HCEC 1CT (cell line): Measurements from ENCODE around the gene ARMC12.
"Not testable (repeated sequence)": the region's sequence is repeated elsewhere in the genome, so short reads cannot be mapped to it uniquely, and the experiment has no call there.

Experiments
- DNase-seq: peaks from one replicate; pipeline ENCODE4 v3.0.0-alpha.2; 2017

ARMC12 gene, protein sequence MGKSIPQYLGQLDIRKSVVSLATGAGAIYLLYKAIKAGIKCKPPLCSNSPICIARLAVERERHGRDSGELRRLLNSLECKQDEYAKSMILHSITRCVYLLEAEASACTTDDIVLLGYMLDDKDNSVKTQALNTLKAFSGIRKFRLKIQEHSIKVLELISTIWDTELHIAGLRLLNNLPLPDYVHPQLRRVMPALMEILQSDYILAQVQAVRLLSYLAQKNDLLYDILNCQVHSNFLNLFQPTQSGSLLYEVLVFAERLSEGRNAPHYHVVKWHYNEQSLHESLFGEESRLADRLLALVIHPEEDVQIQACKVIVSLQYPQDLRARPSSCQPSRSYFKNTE

DNA sequence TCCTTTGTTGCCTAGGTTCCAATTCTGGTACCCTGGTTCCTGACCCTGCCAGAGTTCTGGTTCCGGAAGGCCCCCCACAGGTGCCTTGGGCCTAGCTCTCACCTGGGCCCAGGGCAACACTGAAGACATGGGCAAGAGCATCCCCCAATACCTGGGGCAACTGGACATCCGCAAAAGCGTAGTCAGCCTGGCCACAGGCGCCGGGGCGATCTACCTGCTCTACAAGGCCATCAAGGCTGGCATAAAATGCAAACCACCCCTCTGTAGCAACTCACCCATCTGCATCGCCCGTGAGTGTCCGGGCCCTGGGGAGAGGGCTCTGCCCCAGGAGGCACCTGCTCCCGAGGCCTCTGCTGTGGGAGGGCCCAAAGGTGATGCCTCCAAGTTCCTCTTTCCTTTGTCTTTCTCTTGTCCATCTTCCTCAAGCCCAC lies at the start of gene ARMC12:
ARMC12 (plus strand) TSS at position 51 of the 431 bp plus-strand sequence; CDS start at position 128, 77 bp downstream.
- no peak for DNase-seq

DNA sequence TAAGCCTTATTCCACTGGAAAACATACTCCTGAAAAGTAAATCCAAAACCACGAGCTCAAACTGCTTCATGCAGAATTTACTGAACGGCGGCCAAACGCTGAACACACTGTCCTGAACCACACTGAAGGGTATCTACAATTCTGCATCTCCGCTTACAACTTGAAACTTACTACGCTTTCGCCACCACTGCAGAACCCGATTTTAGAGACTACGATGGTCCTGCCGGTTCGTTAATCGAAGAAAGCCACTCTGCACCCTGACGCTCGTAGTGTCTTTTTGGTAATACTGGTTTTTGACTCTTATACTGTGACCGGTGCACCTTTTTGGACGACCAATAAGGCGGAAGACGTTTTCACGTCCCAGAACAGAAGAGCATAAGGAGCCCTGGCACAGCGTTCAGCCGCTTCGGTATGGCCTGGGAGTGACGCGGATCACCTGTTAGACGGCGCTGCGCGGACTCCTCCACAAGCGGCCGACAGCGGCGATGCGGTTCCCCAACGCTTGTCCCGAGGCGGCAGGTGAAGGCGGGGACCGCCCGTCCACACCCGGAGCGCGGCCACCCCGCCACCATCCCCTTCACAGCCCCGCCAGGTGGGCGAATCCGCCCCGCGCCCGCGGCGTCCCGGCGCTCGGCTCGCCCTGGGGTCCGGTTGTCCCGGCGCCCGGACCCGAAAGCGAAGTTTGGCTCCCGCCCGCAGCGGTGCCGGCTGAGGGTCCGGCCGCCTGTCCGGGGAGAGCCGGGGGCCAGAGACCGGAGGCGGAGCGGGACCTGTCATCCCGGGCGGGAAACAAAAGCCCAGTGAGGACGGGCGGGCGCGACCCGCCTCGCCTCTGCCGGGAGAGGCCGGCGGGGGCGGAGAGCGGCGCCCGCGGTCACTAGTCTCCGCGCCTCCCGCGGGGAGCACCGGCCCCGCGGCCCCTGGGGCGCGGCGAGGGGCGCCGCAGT lies 48.9 kb upstream of the ARMC12 start:
- DNase-seq = peak; percentile 45

DNA sequence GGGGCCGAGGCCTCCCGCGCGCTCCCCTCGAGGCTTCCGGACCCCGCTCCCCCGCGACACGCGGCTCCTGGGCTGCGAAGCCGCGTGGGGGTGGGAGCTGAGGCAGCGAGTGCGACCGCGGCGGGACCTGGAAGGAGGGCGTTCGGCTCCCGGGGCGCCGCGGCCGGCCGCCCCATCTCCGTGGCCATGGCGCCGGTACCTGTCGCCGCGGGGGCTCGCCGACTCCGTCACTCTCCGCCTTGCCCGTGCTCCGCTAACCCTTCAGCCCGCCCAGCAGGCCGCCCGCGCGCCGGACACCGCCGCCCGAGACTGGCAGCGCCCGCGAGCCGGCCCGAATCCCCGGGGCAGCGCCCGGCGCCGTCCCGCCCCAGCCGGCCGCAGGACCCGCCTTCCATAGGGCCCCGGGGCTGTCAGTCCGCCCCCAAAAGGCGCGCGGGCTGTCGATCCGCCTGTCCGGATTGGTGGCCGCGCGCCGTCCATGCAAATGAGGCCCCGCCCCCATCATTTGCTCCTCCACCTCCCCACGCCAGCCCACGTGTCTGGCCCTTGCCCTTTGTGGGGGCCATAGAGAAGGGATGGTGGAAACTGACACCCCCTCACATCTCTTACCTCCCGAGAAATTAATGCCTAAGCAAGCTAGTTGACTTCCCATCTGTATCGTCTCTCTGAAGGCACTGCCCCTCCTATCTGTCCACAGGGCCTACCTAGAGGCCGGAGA lies 48.1 kb upstream of the ARMC12 start, which contains the start of gene FKBP5:
FKBP5 (minus strand) TSS at position 311 of the 718 bp plus-strand sequence. CDS start 46,091 bp downstream, outside the sequence.
- peak; percentile 91 for DNase-seq

DNA sequence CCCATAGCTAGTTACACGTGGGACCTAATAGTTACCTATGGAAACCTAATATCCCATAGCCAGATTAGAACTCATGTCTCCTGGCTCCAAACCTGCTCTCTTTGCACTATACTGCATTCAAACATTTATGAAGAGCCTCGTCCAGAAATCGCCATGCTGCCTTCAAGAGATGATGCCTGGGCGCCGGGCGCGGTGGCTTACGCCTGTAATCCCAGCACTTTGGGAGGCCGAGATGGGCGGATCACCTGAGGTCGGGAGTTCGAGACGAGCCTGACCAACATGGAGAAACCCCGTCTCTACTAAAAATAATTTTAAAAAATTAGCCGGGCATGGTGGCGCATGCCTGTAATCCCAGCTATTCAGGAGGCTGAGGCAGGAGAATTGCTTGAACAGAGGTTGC lies 46.8 kb upstream of the ARMC12 start:
- DNase-seq = not testable (repeated sequence)

DNA sequence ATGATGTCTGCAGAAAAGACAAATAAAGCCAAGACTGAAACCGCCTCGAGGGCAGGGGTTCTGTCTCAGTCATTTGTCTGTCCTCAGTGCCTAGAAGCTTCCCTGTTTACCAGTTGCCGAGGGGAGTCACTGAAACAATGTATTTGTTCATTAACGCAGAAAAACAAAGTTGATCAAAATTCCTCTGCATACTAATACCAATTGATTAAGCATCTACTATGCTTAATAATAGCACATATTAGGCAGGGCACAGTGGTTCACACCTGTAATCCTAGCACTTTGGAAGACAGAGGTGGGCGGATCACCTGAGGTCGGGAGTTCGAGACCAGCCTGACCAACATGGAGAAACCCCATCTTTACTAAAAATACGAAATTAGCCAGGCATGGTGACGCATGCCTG lies 46.3 kb upstream of the ARMC12 start:
- no peak for DNase-seq

DNA sequence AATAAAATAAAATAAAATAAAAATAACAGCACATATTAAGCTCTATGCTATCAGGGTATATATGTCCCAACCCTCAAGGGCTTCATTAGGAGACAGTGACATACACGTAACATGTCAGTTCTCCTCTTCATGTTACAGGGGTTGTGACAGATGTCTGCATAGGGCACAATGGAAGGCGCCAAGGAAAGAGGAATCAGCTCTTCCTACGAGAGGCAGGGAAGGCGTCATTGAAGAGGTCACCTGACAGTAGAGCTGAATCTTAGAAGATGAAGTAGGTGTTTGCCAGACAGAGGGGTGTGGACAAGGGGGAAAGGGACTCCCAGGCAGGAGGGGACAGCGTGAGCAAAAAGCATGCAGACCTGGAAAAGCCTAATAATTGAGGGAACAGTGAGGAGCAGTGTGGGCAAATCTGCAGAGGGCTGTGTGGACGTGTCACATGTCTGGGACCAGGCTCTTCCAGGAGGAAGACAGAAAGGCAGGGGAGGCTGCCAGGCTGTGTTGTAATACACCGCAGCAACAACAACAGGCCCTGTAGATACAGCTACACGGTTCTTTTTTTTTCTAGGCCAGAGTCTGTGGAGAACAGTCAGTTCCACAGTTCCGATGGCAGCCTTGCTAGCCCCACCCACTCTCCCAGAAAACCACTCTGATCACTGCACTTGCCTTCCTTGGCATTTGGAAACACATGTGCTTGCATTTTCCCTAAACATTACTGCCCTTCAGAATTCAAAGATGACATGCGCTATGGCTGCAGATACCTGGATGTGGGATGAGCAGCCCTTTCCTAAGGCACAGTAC lies 45.6 kb upstream of the ARMC12 start:
- peak; percentile 33 for DNase-seq

DNA sequence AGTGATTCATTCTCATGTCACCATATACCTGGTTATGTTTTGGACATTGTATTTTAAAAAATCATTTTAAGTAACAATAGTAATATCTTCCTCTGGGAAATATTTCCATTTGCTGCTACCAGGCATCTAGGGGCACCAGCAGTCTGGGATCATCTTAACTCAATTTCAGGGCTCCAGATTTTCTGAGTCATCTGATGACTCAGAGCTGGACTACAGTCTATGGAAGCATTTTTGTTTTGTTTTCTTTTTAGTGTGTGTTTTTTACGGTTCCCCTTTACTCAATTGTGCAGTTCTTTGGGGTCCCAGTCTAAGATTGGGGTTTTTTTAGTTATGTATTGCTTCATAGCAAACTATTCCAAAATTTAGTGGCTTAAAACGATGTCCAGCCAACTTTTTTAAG lies 42.4 kb upstream of the ARMC12 start:
- peak; percentile 56 for DNase-seq

DNA sequence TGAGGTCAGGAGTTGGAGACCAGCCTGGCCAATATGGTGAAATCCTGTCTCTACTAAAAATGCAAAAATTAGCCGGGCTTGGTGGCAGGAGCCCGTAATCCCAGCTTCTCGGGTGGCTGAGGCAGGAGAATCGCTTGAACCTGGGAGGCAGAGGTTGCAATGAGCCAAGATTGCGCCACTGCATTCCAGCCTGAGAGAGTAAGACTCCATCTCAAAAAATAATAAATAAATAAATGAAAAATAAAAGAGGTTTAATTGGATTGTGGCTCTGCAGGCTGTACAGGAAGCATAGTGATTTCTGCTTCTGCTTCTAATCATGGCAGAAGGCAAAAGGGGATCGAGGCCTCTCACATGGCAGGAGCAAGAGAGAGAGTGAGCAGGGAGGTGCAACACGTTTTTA lies 38.4 kb upstream of the ARMC12 start:
- DNase-seq = not testable (repeated sequence)

DNA sequence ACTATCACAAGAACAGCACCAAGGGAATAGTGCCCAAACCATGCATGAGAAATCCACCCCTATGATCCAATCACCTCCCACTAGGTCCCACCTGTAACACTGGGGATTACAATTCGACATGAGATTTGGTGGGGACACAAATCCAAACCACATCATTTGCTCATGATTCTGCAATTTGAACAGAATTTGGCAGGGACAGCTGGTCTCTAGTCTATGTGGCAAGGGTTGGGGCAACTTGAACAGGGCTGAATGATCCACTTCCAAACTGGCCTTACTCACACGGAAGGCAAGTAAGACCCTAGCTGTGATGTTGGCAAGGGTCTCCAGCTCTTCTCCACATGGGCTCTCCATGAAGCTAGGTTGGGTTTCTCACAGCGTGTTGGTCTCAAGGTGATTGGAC lies 38.0 kb upstream of the ARMC12 start:
- DNase-seq = no peak

DNA sequence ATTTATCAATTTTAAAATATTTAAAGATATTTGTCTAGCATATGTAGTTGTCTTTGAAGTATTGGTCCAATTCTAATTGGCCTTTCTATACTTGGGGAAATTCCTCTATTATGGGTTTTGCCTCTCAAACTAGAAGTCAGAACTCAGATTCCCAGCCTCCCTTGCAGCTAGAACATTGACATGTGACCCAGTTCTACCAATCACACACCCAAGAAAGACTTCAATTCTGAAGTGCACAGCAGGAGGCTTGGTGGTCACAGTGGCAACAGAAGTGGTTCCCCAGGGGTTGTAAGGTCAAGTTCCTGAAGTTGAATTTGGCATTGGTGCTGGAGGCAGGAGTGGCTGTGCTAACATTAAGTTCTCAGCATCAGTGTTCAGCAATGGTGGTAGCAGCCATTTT lies 33.3 kb upstream of the ARMC12 start:
- DNase-seq = no peak

DNA sequence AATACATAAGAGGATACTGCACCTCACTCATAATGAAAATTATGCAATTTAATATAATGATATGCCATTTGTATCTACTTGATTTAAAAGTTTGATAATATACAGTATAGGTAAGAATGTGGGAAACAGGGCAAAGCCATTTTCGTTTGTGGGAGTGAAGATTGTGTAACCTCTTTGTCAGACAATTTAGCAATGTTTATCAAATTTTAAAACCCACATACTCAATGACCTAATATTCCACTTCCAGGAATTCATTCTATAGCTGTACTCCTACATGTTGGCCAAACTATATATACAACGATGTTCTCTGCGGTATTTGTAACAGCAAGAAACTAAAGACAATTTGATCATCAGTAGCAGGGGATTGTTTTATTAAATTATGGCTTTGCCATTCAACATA lies 30.4 kb upstream of the ARMC12 start:
- DNase-seq = peak; percentile 33

DNA sequence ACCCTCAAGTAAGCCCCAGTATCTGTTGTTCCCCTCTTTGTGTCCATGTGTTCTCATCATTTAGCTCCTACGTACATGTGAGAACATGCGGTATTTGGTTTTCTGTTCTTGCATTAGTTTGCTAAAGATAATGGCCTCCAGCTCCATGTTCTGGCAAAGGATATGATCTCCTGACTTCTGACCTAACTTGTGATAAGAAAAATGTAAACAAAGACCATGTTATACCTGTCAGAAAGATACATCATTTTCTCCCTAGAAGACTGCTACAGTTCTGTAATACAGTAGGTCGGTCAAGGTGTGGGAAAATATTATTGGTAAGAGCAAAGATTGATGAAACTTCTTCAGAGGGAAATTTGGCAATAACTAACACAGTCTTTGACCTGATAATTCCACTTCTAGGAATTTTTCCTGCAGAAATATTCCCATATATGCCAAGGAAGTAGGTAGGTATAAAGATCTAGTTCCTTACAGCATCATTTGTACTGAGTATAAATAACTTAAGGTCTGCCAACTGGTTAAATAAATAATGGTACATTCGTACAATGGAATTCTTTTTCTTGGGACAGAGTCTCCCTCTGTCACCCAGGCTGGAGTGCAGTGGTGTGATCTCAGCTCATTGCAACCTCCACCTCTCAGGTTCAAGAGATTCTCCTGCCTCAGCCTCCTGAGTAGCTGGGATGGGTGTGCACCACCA lies 29.0 kb upstream of the ARMC12 start:
- no peak for DNase-seq

DNA sequence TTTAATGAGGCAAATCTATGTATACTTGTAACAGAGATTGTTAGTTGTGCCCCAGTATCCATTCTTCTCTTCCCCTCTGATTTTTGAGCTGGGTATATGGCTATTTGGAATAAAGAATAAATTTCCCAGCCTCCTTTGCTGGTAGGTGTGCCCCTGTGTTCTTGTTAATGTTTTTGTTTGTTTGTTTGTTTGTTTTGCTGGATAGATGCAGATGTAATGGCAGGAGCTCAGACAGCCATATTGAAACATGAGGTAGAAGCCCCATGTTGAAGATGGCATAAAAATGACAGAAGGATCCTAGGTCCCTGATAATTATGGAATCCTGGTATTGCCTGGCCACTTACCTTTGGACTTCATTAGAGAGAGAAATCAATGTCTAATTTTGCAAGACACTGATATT lies 28.2 kb upstream of the ARMC12 start:
- no peak for DNase-seq

DNA sequence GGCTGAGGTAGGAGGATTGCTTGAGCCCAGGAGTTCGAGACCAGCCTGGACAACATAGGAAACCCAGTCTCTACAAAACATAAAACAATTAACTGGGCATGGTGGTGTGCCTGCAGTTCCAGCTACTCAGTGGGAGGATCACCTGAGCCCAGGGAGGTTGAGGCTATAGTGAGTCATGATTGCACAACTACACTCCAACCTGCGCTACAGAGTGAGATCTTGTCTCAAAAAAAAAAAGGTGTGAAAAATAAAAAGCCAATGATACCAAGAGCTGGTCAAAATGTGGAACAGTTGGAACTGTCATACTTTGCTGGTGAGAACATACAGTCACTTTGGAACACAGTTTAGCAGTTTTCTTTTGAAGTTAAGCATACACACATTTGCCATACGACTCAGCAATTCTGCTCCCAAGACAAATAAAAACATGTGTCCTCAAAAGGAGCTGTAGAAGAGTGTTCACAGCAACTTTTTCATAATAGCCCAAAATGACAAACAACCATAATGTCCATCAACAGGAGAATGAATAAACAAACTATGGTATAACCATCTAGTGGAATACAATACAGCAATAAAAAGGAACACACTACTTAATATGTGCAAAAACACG lies 26.5 kb upstream of the ARMC12 start:
- DNase-seq = no peak

DNA sequence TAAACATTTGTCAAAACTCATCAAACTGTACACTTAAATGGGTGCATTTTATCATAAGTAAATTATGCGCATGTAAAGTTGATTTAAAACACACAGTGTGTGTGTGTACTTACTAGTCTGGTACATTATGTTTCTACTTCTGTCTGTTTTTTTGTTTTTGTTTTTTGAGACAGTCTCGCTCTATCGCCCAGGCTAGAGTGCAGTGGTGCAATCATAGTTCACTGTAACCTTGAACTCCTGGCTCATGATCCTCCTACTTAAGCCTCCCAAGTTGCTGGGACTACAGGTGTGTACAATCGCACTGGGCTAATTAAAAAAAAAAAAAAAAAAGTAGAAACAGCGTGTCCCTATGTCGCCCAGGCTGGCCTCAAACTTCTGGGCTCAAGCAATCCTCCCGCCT lies 25.1 kb upstream of the ARMC12 start:
- no peak for DNase-seq

DNA sequence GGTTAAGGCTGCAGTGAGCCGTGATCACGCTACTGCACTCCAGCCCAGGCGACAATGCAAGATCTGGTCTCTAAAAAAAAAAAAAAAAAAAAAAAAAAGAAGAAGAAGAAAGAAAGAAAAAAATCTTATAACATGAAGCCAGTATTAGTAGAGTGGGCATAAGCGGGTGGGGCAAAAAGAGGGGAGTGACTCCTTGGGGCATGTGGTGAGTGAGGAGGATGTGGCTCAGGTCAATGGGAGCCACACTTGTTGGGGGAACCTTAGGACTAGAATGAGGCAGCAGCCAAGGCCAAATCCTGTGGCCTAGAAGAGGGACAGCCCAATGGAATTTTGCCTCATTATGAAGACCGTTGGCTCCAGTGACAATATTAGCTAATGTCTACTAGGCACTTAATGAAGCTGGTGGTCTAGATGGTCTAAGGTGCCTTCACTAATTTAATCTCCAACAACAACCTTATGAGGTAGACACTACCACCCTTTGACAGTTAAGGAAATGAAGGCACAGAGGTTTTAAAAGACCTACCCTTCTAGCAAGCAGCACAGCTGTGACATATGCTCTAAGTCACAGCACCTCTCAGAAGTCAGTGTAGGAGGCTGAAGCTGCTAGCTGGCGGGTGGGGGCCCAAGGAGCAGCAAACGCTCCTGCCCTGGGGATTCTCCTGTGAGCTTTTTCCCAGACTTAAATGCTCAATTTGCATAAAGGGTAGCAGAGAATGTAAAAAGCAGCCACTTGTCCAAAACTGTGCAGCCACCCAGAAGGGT lies 23.6 kb upstream of the ARMC12 start:
- DNase-seq = no peak

DNA sequence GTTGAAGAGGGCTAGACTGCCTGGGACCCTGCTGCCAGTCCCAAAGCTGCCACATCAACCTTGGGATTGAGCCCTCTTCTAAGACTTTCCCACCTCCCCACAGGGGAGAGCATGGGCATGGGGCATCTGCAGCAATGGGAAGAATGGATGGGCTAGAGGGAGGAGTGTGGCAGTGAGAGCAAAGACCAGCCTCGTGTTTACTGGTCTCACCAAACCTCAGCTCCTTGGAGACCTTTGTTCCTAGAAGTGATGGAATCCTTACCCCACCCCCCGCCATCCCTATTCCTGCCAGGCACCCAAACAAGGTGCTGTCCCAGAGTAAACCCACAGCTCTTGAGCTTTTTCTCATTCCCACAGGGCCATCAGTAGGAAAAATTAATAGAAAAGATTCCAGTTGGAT lies 20.0 kb upstream of the ARMC12 start:
- no peak for DNase-seq

DNA sequence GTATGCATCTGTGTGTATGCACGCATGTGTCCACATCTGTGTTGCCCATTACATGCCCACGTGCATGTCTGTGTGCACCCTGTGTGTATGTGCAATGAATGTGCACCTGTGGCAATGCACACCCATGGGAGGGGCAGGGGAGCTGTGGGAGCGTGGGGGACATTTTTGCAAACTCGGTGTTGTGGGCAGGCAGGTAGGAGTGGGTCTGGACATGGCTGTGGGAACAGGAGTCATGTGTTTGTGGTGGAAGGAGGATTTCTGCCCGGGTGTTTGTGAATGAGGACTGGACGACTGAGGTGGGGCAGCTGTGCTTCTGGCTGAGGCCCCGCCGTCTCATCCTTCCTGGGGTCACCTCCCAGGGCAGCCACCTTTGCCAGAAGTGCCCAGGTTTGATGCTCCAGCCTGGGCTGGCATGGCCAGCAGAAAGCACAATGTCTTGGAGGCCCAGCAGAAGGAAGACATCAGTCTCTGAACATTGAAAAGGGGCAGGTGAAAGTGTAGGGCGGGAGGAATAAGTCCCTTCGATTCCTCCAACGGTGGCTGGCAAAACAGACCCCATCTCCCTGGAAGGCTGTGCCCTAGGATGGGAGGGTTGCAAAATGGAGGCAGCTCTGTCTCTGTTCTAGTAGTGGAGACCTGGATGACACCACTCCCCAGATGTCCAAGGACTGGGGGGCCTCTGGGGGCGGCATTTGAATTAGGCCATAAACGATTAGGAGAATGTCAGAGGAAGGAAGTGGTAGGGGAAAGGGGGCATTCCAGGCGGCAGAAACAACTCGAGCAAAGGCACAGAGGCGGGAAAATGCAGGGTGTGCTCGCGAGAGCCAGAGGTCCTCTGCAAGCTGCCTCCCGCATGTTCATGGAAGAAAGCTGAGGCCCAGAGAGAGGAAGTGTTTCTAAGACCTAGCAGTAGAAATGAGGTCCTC lies 19.1 kb upstream of the ARMC12 start:
- DNase-seq = no peak

DNA sequence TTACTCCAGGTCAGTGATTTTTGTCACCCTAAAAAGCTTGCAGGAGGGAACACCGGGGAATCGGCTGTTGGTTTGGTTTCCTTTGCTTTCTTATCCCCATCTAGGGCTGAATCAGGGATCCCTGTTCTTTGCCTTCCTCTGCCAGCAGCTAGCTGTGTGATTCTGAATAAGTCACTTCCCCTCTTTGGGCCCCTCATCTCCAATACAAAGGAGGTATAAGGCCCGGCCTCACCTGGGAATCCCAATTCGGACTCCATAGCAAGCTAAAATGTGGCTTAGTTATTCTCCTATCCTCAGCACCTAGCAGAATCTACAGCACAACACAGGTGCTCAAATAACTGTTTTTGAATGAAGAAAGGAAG lies 18.5 kb upstream of the ARMC12 start:
- no peak for DNase-seq
